GM20431 (cell line): ENCODE results near the gene NOMO2.
"Not testable (repeated sequence)": the region's sequence is repeated elsewhere in the genome, so short reads cannot be mapped to it uniquely, and the experiment has no call there.

Experiments used
- in situ Hi-C: fragments of 300-500 bp; cut with MseI, MboI; formaldehyde crosslinking; loops from one replicate; pipeline ENCODE4 v1.15.0; 2020; ENCODE audit warnings: low sequenced_read_pairs; ENCODE audit not compliant: unreplicated experiment

NOMO2 gene, protein sequence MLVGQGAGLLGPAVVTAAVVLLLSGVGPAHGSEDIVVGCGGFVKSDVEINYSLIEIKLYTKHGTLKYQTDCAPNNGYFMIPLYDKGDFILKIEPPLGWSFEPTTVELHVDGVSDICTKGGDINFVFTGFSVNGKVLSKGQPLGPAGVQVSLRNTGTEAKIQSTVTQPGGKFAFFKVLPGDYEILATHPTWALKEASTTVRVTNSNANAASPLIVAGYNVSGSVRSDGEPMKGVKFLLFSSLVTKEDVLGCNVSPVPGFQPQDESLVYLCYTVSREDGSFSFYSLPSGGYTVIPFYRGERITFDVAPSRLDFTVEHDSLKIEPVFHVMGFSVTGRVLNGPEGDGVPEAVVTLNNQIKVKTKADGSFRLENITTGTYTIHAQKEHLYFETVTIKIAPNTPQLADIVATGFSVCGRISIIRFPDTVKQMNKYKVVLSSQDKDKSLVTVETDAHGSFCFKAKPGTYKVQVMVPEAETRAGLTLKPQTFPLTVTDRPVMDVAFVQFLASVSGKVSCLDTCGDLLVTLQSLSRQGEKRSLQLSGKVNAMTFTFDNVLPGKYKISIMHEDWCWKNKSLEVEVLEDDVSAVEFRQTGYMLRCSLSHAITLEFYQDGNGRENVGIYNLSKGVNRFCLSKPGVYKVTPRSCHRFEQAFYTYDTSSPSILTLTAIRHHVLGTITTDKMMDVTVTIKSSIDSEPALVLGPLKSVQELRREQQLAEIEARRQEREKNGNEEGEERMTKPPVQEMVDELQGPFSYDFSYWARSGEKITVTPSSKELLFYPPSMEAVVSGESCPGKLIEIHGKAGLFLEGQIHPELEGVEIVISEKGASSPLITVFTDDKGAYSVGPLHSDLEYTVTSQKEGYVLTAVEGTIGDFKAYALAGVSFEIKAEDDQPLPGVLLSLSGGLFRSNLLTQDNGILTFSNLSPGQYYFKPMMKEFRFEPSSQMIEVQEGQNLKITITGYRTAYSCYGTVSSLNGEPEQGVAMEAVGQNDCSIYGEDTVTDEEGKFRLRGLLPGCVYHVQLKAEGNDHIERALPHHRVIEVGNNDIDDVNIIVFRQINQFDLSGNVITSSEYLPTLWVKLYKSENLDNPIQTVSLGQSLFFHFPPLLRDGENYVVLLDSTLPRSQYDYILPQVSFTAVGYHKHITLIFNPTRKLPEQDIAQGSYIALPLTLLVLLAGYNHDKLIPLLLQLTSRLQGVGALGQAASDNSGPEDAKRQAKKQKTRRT

DNA sequence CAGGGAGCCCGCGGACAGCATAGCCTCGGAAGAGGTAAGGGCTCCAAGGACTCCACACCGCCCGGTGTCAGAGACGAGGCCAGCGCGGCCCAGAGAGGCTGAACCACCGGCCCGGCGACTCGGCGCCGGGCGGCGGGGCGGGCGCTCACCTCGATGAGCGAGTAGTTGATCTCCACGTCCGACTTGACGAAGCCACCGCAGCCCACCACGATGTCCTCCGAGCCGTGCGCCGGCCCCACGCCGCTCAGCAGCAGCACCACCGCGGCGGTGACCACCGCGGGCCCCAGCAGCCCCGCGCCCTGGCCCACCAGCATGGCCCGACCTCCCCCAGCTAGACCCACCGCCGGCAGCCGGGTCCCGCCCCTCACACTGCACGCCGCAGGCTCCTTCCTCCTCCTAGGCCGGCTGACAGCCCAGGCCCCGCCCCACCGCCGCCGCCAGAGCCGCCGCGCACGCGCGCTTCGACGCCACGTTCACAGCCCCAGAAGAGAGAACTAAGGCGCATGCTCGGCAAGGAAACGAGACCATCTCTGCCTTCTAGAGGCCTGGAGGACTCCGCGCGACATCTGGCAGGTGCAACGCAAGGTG is at the start of gene NOMO2:
Gene NOMO2 (minus strand): TSS at position 371 of the 588 bp plus-strand sequence. CDS start 57 bp downstream, at position 314.
- in situ Hi-C loops, result not testable (repeated sequence)

DNA sequence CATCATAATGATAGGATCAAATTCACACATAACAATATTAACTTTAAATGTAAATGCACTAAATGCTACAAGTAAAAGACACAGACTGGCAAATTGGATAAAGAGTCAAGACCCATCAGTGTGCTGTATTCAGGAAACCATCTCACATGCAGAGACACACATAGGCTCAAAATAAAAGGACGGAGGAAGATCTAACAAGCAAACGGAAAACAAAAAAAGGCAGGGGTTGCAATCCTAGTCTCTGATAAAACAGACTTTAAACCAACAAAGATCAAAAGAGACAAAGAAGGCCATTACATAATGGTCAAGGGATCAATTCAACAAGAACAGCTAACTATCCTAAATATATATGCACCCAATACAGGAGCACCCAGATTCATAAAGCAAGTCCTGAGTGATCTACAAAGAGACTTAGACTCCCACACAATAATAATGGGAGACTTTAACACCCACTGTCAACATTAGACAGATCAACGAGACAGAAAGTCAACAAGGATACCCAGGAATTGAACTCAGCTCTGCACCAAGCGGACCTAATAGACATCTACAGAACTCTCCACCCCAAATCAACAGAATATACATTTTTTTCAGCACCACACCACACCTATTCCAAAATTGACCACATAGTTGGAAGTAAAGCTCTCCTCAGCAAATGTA is 48.4 kb upstream of the NOMO2 start:
- in situ Hi-C loops, result not testable (repeated sequence)

DNA sequence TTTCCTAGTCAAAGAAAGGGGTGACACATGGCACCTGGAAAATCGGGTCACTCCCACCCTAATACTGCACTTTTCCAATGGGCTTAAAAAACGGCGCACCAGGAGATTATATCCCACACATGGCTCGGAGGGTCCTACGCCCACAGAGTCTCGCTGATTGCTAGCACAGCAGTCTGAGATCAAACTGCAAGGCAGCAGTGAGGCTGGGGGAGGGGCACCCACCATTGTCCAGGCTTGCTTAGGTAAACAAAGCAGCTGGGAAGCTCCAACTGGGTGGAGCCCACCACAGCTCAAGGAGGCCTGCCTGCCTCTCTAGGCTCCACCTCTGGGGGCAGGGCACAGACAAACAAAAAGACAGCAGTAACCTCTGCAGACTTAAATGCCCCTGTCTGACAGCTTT is 46.4 kb upstream of the NOMO2 start:
- in situ Hi-C loops, result not testable (repeated sequence)

DNA sequence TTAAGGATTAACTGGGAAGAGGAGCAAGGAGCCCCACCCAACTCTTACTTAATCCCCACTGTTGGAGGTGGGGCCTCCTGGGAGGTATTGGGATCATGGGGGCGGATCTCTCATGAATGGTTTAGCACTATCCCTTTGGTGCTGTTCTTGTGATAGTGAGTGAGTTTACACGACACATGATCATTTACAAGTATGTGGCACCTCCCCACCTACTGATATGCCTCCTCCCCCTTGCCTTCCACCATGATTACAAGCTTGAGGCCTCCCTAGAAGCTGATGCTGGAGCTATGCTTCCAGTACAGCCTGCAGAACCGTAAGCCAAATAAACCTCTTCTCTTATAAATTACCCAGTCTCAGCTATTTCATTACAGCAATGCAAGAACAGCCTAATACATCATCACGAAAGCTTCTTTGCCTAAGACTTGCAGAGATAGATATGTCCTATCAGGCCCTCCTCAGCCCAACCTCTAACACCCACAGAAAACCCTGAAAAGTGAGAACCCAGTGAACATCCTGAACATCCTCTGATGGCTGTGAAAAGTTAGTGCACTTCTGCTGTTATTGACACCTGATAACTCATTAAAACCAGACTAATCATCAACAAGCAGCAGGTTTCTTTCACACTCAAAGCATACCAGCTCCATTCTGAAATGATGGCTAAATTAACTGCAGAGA is 41.8 kb upstream of the NOMO2 start:
- in situ Hi-C loops, result not testable (repeated sequence)

DNA sequence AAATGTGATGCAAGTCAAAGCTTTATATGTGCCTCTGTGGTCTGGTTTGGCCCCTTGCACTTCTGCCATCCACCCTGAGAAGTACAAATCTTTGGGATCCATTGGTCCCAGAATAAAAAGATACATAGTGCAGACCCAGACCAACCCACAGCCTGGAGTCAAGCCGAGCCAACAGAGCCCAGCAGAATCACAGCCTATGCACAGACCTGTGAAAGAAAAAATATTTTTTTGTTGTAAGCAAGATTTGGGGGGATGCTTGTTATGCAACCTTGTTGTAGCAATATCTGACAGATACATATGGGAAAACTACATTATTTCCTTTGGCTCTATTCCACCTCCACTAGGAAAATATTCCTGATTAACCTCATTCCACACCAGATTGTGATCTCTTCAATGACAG is 36.7 kb upstream of the NOMO2 start:
- in situ Hi-C loops, result not testable (repeated sequence)

DNA sequence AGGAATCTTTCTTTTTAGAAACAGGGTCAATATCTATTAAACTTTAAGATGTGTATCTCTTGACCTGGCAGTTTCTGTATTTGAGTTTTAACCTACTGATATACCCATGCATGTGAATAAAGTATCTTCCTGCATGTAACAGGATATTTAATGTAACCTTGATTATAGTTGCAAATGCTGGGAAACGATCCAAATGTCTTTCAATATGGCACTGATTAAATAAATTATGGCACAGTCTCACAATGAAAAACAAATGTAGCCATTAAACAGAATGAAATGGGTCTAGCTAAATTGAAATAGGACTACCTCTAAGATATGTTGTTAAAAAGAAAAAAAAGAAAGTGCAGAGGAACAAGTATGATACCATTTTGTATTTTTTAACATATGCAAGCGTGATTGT is 35.8 kb upstream of the NOMO2 start:
- in situ Hi-C loops, result not testable (repeated sequence)

DNA sequence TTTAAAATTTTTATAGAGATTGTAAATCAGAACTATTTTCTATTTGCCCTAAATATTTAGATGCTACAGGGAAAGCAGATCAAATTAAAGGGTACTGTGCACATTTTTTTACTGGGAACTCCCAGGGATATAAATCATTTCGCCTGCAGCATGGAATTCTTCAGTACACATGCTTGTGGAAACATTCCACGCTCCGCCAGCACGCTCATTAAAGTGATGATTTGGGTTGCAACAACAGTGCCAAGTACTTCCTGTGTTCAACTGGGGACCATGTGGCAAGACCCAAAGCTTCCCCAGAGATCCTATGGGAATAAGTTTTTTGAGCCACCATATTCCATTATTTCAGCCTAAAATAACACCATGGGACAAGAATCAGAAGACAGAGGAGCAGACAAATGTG is 35.4 kb upstream of the NOMO2 start:
- in situ Hi-C loops, result not testable (repeated sequence)

DNA sequence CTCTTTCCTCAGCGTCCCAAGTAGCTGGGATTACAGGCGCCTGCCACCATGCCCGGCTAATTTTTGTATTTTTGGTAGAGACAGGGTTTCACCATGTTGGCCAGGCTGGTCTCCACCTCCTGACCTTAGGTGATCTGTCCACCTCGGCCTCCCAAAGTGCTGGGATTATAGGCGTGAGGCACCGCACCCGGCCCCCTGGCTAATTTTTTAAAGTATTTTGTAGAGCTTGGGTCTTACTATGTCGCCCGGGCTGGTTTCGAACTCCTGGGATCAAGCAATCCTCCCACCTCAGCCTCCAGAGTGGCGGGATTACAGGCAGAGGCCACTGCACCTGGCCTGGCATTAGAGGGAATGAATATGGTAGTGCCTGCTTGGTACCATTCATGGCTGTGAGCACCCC is 33.9 kb upstream of the NOMO2 start:
- in situ Hi-C loops, result not testable (repeated sequence)

DNA sequence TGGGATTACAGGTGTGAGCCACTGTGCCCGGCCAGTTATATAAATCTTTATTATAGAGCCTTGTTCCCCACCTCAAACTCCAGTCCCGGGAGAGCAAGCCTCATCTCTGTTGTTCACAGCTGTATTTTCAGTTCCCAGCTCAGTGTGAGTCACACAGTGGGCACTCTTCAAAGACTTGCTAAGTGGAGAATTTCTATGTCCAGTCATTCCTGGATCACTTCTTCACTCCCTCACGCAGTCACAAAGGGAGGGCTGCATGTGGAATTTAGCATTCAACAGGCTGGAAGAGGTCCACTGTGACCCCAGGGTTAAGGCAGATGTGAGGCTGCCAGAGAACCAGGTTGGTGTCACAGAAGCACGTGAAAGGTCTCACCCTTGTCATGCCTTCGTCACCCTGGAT is 33.0 kb upstream of the NOMO2 start:
- in situ Hi-C loops, result not testable (repeated sequence)

DNA sequence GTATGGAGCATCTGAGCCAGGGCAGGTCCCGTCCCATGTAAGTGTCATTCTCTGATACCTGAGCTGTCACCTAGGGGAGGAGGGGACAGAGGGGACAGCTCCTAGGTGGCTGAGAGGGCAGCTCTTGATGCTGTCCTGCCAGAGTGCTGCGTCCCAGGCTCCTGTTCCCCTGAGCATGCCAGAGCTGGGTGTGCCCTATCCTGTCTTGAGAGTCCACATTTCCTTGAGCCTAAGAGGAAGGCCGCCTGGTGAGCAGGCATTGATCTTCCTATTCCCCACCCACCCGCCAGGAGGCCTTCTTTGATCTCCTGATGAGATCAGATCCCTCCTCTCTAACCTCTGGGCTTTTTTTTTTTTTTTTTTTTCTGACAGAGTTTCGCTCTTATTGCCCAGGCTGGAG is 32.0 kb upstream of the NOMO2 start:
- in situ Hi-C loops, result not testable (repeated sequence)

DNA sequence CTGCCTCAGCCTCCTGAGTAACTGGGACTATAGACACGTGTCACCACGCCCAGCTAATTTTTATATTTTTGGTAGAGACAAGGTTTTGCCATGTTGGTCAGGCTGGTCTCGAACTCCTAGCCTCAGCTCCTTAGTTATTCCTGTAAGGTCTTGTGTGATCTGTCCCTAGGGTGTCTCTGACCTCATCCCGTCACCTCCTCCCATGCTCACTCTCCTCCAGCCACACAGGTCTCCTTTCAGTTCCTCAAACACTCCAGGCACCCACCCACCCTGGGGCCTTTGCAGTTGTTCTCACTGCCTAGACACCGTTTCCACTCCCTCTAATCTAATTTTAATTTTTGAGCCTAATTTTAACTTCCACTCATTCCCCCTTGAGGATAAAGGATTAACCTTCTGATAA is 31.1 kb upstream of the NOMO2 start:
- in situ Hi-C loops, result not testable (repeated sequence)

DNA sequence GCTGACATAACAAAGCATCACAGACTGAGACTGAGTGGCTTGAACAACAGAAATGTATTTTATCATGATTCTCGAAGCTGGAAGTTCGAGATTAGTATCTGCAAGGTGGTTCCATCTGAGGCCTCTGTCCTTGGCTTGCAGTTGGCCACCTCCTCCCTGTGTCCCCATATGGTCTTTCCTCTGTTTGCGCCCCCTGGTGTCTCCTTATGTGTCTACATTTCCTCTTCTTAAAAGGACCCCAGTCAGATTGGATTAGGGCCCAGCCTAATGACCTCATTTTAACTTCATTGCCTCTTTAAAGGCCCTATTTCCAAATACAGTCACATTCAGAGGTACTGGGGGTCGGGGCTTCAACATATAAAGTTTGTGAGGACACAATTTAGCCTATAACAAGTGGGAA is 30.0 kb upstream of the NOMO2 start:
- in situ Hi-C loops, result not testable (repeated sequence)

DNA sequence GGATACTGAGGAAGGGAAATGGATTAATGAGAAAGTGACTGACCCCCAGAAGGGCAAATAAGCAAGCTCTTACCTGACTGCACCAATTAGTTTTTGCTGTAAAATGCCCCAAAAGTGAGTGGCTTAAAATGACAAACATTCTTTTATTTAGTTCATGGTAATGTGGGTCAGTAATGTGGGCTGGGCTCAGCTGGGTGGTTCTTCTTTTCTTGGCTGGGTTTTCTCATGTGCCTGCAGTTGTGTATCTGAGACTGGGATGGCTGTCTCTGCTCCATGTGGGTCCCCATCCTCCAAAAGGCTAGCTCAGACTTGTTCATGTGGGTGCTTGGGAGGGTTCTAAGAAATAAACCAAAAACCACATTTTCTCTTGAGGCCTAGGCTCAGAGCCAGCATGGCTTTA is 29.5 kb upstream of the NOMO2 start:
- in situ Hi-C loops, result not testable (repeated sequence)

DNA sequence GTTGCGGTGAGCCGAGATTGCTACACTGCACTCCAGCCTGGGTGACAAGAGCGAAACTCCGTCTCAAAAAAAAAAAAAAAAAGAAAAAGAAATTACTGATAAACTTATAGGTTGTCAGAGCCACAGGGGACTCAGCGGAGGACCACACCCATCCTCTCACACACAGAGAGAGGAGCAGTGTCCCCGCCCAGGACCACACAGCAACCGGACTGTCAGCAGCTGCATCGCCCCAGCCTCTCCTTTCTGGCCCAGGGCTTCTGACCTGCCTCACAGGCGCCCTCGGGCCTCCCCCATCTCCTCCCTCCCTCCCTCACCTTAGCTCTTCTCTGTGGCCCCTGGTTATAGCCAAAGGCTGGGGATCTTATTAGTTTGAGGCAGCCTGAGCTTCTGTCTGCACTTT is 27.9 kb upstream of the NOMO2 start:
- in situ Hi-C loops, result not testable (repeated sequence)

DNA sequence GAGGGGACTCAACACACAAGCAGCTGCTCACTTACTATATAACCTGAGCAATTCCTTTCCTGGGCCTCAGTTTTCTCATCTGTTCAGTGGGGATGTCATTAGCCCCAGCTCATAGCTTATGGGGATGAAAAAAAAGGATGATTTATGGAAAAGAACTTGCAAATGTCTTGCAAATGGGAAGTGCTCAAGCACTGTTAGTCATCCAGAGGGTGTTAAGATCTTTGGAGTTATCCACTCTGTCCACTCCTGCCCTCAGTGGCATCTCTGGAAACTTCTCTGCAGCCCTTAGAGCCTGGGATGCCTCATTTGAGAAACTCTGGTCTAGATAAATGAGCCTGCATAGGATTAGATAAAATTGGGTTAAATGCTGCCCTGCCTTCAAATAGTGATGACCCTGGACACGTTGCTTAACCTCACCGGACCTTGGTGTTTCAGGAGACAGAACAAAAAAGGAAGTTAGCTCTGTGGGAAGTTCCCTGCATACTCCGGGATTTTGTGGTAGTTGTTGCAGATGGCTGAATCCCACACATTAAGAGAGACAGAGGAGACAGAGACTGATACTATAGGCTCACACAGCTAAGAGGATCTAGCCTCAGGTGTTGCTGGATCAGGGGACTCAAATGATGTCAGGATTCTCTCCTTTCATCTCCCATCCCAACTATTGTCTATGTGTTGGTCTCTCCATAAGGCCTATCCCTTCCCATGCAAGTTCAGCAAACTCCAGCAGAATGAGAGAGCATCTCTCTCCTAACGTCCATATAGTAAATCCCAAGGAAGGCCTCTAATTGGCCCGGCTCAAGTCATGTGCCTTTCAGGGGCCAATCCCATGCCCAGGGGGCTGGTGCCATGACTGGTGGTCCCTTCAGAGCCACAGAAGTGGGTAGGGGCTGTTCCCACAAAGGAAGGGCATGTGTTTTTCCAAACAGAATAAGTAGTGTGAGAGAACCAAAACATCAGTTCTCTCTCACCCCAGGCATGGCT is 25.0 kb upstream of the NOMO2 start:
- in situ Hi-C loops, result not testable (repeated sequence)

DNA sequence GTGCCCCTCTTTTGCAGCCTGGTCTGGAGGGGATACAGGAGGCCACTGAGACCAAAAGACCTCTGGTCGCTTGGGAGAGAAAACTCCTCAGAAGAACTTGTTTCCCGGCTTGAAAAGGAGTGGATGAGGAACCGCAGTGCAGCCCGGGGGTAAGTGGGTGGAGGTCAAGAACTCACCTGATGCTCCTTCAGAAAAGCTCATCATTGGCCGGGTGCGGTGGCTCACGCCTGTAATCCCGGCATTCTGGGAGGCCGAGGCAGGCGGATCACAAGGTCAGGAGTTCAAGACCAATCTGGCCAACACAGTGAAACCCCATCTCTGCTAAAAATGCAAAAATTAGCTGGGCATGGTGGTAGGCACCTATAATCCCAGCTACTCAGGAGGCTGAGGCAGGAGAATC is 23.9 kb upstream of the NOMO2 start:
- in situ Hi-C loops, result not testable (repeated sequence)

DNA sequence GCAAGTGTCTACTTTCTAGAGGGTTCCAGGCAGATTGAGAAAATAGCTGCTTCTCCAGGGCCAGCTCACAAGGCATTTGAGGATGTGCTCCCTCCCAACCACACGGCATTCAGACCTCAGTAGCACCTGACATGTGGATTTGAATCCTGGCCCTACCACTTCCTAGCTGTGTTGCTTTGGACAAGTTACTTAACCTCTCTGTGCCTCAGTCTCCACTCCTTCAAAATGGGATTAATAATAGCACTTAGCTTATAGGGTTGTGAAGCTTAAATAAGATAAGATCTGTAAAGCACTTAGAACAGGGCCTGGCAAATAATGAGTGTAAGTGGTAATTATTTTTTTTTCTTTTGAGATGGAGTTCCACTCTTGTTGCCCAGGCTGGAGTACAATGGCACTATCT is 21.0 kb upstream of the NOMO2 start:
- in situ Hi-C loops, result no loop called here

DNA sequence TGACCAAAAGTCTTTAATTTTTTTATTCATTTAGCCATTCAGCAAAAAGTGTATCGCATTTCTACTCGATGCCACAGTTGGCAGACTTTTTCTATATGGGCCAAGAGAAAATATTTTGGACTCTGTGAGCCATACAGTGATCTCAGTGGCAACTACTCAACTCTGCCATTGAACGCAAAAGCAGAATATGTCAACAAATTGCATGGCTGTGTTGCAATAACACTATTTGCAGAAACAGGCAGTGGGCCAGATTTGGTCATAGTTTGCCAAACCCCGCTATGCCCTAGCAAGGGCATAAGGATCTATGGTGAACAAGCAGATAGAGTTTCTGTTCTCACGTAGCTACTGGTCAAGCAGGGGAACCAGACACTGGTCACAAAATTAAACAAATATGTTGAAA is 18.5 kb upstream of the NOMO2 start:
- in situ Hi-C loops, result not testable (repeated sequence)
